Activated gamma-delta T cell treated with anti-CD3 and anti-CD28 coated beads, Interleukin-2, amount 50 U/mL, for 16 hours (primary cell): Measurements from ENCODE around the gene JUND.
A peak's percentile ranks its signal among the peaks of the same experiment; 100 is the strongest.

Source experiments
- DNase-seq: peaks from one replicate; pipeline ENCODE4 v3.0.0-alpha.2; 2020; ENCODE audit warnings: low read depth

The JUND gene

GRCh38 chr19:18290302-18291018 is 9.0 kb upstream of the JUND start:
- peak; percentile 86 for DNase-seq

- DNase-seq: no peak
These were observed 8.3 kb upstream of the JUND start for GRCh38 chr19:18289471-18290301.

- DNase-seq: no peak
These were observed 6.7 kb upstream of the JUND start for GRCh38 chr19:18287836-18288772.

GRCh38 chr19:18286973-18287635 is 5.7 kb upstream of the JUND start:
- DNase-seq: no peak

GRCh38 chr19:18284712-18285360 is 3.4 kb upstream of the JUND start:
- DNase-seq: no peak

- no peak for DNase-seq
These were observed 1.9 kb upstream of the JUND start for GRCh38 chr19:18283338-18283737.

GRCh38 chr19:18282788-18283141 is 1.3 kb upstream of the JUND start:
- no peak for DNase-seq

- no peak for DNase-seq
These were observed 782 bp upstream of the JUND start for GRCh38 chr19:18282021-18282787.

- DNase-seq: peak; percentile 67
These were observed 958 bp downstream of the JUND start for GRCh38 chr19:18280247-18281081.

GRCh38 chr19:18279516-18280246 is 1.7 kb downstream of the JUND start:
- peak; percentile 88 for DNase-seq

- no peak for DNase-seq
These were observed 2.2 kb downstream of the JUND start for GRCh38 chr19:18279266-18279515.

GRCh38 chr19:18278521-18279265 is 2.7 kb downstream of the JUND start:
- DNase-seq: no peak

- DNase-seq: no peak
These were observed 6.6 kb downstream of the JUND start for GRCh38 chr19:18274781-18275356.

- no peak for DNase-seq
These were observed 7.1 kb downstream of the JUND start, which contains the start of gene IQCN for GRCh38 chr19:18274219-18274780. IQCN (minus strand) TSS chr19:18274452; CDS start chr19:18269478, 4,974 bp downstream.

GRCh38 chr19:18273561-18274218 is 7.7 kb downstream of the JUND start:
- no peak for DNase-seq

- no peak for DNase-seq
These were observed 10.0 kb downstream of the JUND start for GRCh38 chr19:18271433-18271841.

- DNase-seq: no peak
These were observed 11.1 kb downstream of the JUND start for GRCh38 chr19:18270326-18270725.
